ENCODE measurements around the gene SPDYA.

The SPDYA gene

GRCh38 chr2:28894470-28895188, 84.0 kb downstream of the SPDYA start, which contains the start of gene WDR43 (continued):
- TF ChIP-seq, protein P1, sequence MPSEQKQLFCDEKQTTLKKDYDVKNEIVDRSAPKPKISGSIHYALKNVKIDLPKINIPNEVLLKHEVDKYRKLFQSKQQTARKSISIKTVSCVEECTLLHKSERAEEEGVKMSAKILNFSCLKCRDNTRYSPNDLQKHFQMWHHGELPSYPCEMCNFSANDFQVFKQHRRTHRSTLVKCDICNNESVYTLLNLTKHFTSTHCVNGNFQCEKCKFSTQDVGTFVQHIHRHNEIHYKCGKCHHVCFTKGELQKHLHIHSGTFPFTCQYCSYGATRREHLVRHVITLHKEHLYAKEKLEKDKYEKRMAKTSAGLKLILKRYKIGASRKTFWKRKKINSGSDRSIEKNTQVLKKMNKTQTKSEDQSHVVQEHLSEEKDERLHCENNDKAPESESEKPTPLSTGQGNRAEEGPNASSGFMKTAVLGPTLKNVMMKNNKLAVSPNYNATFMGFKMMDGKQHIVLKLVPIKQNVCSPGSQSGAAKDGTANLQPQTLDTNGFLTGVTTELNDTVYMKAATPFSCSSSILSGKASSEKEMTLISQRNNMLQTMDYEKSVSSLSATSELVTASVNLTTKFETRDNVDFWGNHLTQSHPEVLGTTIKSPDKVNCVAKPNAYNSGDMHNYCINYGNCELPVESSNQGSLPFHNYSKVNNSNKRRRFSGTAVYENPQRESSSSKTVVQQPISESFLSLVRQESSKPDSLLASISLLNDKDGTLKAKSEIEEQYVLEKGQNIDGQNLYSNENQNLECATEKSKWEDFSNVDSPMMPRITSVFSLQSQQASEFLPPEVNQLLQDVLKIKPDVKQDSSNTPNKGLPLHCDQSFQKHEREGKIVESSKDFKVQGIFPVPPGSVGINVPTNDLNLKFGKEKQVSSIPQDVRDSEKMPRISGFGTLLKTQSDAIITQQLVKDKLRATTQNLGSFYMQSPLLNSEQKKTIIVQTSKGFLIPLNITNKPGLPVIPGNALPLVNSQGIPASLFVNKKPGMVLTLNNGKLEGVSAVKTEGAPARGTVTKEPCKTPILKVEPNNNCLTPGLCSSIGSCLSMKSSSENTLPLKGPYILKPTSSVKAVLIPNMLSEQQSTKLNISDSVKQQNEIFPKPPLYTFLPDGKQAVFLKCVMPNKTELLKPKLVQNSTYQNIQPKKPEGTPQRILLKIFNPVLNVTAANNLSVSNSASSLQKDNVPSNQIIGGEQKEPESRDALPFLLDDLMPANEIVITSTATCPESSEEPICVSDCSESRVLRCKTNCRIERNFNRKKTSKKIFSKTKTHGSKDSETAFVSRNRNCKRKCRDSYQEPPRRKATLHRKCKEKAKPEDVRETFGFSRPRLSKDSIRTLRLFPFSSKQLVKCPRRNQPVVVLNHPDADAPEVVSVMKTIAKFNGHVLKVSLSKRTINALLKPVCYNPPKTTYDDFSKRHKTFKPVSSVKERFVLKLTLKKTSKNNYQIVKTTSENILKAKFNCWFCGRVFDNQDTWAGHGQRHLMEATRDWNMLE (tag by site-specific recombination; conservative IDR thresholded peaks at IDR 0.05; ENCODE audit: low read depth), result no peak; the same call in 1 of the 2 replicates
- TF ChIP-seq, protein P2, sequence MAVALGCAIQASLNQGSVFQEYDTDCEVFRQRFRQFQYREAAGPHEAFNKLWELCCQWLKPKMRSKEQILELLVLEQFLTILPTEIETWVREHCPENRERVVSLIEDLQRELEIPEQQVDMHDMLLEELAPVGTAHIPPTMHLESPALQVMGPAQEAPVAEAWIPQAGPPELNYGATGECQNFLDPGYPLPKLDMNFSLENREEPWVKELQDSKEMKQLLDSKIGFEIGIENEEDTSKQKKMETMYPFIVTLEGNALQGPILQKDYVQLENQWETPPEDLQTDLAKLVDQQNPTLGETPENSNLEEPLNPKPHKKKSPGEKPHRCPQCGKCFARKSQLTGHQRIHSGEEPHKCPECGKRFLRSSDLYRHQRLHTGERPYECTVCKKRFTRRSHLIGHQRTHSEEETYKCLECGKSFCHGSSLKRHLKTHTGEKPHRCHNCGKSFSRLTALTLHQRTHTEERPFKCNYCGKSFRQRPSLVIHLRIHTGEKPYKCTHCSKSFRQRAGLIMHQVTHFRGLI (tag by site-specific recombination; IDR thresholded peaks at IDR 0.05), result no peak
- TF ChIP-seq ZNF391 (tag by site-specific recombination; IDR thresholded peaks at IDR 0.05; ENCODE audit: borderline replicate concordance, low read depth) (no peak), ZBTB20 (tag by site-specific recombination; IDR thresholded peaks at IDR 0.05) (no peak), ZBTB49 (tag by site-specific recombination; IDR thresholded peaks at IDR 0.05; ENCODE audit: low read depth) (no peak), ZNF16 (tag by site-specific recombination; IDR thresholded peaks at IDR 0.05; ENCODE audit: low read depth) (no peak), ZNF248 (tag by site-specific recombination; IDR thresholded peaks at IDR 0.05) (no peak), KLF7 (tag by site-specific recombination; IDR thresholded peaks at IDR 0.05; ENCODE audit: borderline replicate concordance) (0 out of 2 replicates have a peak, but pooled peaks have one; percentile 8), ZNF169 (tag by site-specific recombination; IDR thresholded peaks at IDR 0.05) (no peak), ZNF660 (tag by site-specific recombination; IDR thresholded peaks at IDR 0.05) (0 out of 2 replicates have a peak, but pooled peaks have one; percentile 15), ZSCAN23 (tag by site-specific recombination; IDR thresholded peaks at IDR 0.05) (no peak), SCRT1 (tag by site-specific recombination; IDR thresholded peaks at IDR 0.05; ENCODE audit: borderline replicate concordance) (no peak), ZNF239 (tag by site-specific recombination; IDR thresholded peaks at IDR 0.05) (no peak), GFI1B (tag by site-specific recombination; IDR thresholded peaks at IDR 0.05) (no peak), KLF1 (tag by site-specific recombination; IDR thresholded peaks at IDR 0.05) (peak; percentile 91), ZNF664 (tag by site-specific recombination; IDR thresholded peaks at IDR 0.05) (no peak), ZBTB17 (tag by site-specific recombination; IDR thresholded peaks at IDR 0.05) (peak; percentile 90), ZNF791 (tag by site-specific recombination; IDR thresholded peaks at IDR 0.05) (no peak), ZNF423 (tag by site-specific recombination; IDR thresholded peaks at IDR 0.05) (no peak), ZNF624 (tag by site-specific recombination; IDR thresholded peaks at IDR 0.05) (no peak), ZNF223 (tag by site-specific recombination; IDR thresholded peaks at IDR 0.05) (no peak), ZNF76 (tag by site-specific recombination; IDR thresholded peaks at IDR 0.05; ENCODE audit: borderline replicate concordance, low read depth) (peak; percentile 80; the same call in 1 of the 2 replicates)
- TF ChIP-seq, protein P3, sequence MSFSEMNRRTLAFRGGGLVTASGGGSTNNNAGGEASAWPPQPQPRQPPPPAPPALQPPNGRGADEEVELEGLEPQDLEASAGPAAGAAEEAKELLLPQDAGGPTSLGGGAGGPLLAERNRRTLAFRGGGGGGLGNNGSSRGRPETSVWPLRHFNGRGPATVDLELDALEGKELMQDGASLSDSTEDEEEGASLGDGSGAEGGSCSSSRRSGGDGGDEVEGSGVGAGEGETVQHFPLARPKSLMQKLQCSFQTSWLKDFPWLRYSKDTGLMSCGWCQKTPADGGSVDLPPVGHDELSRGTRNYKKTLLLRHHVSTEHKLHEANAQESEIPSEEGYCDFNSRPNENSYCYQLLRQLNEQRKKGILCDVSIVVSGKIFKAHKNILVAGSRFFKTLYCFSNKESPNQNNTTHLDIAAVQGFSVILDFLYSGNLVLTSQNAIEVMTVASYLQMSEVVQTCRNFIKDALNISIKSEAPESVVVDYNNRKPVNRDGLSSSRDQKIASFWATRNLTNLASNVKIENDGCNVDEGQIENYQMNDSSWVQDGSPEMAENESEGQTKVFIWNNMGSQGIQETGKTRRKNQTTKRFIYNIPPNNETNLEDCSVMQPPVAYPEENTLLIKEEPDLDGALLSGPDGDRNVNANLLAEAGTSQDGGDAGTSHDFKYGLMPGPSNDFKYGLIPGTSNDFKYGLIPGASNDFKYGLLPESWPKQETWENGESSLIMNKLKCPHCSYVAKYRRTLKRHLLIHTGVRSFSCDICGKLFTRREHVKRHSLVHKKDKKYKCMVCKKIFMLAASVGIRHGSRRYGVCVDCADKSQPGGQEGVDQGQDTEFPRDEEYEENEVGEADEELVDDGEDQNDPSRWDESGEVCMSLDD (tag by site-specific recombination; IDR thresholded peaks at IDR 0.05), result no peak
- TF ChIP-seq, protein P4, sequence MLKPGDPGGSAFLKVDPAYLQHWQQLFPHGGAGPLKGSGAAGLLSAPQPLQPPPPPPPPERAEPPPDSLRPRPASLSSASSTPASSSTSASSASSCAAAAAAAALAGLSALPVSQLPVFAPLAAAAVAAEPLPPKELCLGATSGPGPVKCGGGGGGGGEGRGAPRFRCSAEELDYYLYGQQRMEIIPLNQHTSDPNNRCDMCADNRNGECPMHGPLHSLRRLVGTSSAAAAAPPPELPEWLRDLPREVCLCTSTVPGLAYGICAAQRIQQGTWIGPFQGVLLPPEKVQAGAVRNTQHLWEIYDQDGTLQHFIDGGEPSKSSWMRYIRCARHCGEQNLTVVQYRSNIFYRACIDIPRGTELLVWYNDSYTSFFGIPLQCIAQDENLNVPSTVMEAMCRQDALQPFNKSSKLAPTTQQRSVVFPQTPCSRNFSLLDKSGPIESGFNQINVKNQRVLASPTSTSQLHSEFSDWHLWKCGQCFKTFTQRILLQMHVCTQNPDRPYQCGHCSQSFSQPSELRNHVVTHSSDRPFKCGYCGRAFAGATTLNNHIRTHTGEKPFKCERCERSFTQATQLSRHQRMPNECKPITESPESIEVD (tag by site-specific recombination; IDR thresholded peaks at IDR 0.05), result no peak
- TF ChIP-seq, protein P5, sequence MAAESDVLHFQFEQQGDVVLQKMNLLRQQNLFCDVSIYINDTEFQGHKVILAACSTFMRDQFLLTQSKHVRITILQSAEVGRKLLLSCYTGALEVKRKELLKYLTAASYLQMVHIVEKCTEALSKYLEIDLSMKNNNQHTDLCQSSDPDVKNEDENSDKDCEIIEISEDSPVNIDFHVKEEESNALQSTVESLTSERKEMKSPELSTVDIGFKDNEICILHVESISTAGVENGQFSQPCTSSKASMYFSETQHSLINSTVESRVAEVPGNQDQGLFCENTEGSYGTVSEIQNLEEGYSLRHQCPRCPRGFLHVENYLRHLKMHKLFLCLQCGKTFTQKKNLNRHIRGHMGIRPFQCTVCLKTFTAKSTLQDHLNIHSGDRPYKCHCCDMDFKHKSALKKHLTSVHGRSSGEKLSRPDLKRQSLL (tag by site-specific recombination; IDR thresholded peaks at IDR 0.05), result no peak

Data from HEK293 (cell line).